ENCODE results near the gene NDN.

DNA sequence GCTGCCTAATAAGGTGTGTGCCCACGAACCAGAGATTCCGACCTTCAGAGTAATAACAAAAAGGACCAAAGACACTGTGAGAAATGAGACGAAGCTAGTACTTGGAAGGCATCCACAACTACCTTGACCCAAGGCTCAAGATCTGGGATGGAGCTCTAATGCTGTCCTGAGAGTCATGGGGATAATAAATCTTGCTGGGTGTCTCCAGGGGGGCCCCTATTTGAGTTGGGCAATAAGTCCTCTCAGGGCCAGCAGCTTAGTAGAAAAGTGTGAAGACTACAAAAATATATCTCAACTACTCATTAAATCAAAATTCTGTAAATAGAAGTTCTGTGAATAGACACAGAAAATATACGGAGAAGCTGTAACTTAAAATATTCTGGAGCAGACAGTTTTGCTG, 2.9 kb upstream of the NDN start:
- TF ChIP-seq, protein P1, sequence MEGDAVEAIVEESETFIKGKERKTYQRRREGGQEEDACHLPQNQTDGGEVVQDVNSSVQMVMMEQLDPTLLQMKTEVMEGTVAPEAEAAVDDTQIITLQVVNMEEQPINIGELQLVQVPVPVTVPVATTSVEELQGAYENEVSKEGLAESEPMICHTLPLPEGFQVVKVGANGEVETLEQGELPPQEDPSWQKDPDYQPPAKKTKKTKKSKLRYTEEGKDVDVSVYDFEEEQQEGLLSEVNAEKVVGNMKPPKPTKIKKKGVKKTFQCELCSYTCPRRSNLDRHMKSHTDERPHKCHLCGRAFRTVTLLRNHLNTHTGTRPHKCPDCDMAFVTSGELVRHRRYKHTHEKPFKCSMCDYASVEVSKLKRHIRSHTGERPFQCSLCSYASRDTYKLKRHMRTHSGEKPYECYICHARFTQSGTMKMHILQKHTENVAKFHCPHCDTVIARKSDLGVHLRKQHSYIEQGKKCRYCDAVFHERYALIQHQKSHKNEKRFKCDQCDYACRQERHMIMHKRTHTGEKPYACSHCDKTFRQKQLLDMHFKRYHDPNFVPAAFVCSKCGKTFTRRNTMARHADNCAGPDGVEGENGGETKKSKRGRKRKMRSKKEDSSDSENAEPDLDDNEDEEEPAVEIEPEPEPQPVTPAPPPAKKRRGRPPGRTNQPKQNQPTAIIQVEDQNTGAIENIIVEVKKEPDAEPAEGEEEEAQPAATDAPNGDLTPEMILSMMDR (IDR thresholded peaks at IDR 0.05; ENCODE audit: insufficient read depth, low read length): no peak
- no peak for TF ChIP-seq POLR2AphosphoS5 (IDR thresholded peaks at IDR 0.05; ENCODE audit: low read depth)
